GM23338 (cell line): ENCODE data around the gene DIP2B. TPM values are rescaled to one million over a fixed set of nuclear protein-coding genes. Genes with fewer than 3 reads are reported as not detected.

ENCODE experiments used
- ATAC-seq: fragments of 200-7000 bp; cut with Tn5 transposase; 3 replicates; pipeline ENCODE4 v1.9.1; 2020
- DNase-seq: peaks from one replicate; pipeline ENCODE4 v3.0.0-alpha.2; 2015; ENCODE audit warnings: low spot score
- H2AFZ ChIP-seq: fragments of 200-600 bp; sonication (generic); 2 replicates; pipeline ENCODE4 v1.8.0; 2016; ENCODE audit warnings: antibody characterized with exemption, mild to moderate bottlenecking, moderate library complexity
- H3F3A ChIP-seq: fragments of 200-600 bp; sonication (generic); replicated peaks from 2 replicates; pipeline ENCODE4 v1.8.0; 2017; ENCODE audit warnings: antibody characterized with exemption, mixed run types, low read depth
- H3K27ac ChIP-seq: fragments of 200-600 bp; sonication (generic); 2 replicates; pipeline ENCODE4 v1.6.1; 2016; ENCODE audit warnings: low read depth
- H3K27me3 ChIP-seq: fragments of 200-600 bp; sonication (generic); 2 replicates; pipeline ENCODE4 v1.8.0; 2016; ENCODE audit warnings: mild to moderate bottlenecking, mixed run types, moderate library complexity; ENCODE audit not compliant: insufficient read depth
- H3K36me3 ChIP-seq: fragments of 200-600 bp; sonication (generic); 2 replicates; pipeline ENCODE4 v1.8.0; 2016; ENCODE audit warnings: mild to moderate bottlenecking; ENCODE audit not compliant: insufficient read depth
- H3K4me1 ChIP-seq: fragments of 200-600 bp; sonication (generic); 2 replicates; pipeline ENCODE4 v1.8.0; 2016; ENCODE audit warnings: mild to moderate bottlenecking, moderate library complexity; ENCODE audit not compliant: insufficient read depth
- H3K4me2 ChIP-seq: fragments of 200-600 bp; sonication (generic); 2 replicates; pipeline ENCODE4 v1.7.1; 2017; ENCODE audit warnings: mixed run types
- H3K4me3 ChIP-seq: fragments of 200-600 bp; sonication (generic); 2 replicates; pipeline ENCODE4 v1.6.1; 2016; ENCODE audit warnings: mixed run types
- H3K79me2 ChIP-seq: fragments of 200-600 bp; sonication (generic); replicated peaks from 2 replicates; pipeline ENCODE4 v1.8.0; 2017; ENCODE audit warnings: mild to moderate bottlenecking; ENCODE audit not compliant: insufficient read depth
- H3K9me2 ChIP-seq: fragments of 200-600 bp; sonication (generic); 2 replicates; pipeline ENCODE4 v1.8.0; 2017; ENCODE audit not compliant: insufficient read depth
- H4K20me1 ChIP-seq: fragments of 200-600 bp; sonication (generic); replicated peaks from 2 replicates; pipeline ENCODE4 v1.8.0; 2017; ENCODE audit warnings: mild to moderate bottlenecking; ENCODE audit not compliant: insufficient read depth
- H3K27ac Mint-ChIP-seq: 2 replicates; pipeline ENCODE4 v1.8.0; 2020; ENCODE audit warnings: inconsistent platforms, mild to moderate bottlenecking, moderate library complexity, mixed read lengths
- H3K27me3 Mint-ChIP-seq: 3 replicates; pipeline ENCODE4 v1.8.0; 2022; ENCODE audit warnings: low read depth, mild to moderate bottlenecking, moderate library complexity, mixed read lengths, inconsistent platforms; ENCODE audit not compliant: insufficient read depth, poor library complexity
- H3K36me3 Mint-ChIP-seq: 3 replicates; pipeline ENCODE4 v1.8.0; 2021; ENCODE audit warnings: low read depth, mild to moderate bottlenecking, inconsistent platforms, moderate library complexity, mixed read lengths
- H3K4me1 Mint-ChIP-seq: 3 replicates; pipeline ENCODE4 v1.8.0; 2020; ENCODE audit warnings: mild to moderate bottlenecking, inconsistent platforms, mixed read lengths
- H3K4me3 Mint-ChIP-seq: 3 replicates; pipeline ENCODE4 v1.8.0; 2021; ENCODE audit warnings: moderate library complexity, mild to moderate bottlenecking, inconsistent platforms, mixed read lengths
- H3K9me3 Mint-ChIP-seq: 3 replicates; pipeline ENCODE4 v1.8.0; 2020; ENCODE audit warnings: moderate library complexity, mild to moderate bottlenecking, inconsistent platforms, mixed read lengths
- CREB1 ChIP-seq: fragments of 250-450 bp; sonication (Bioruptor Pico); IDR thresholded peaks from 2 replicates; pipeline ENCODE4 v1.5.0; 2020; ENCODE audit warnings: low read depth, mild to moderate bottlenecking, moderate library complexity
- CTCF ChIP-seq, 2 experiments: fragments of 200-600 bp in 1 of 2; sonication (generic) in 1 of 2; conservative IDR thresholded peaks; 2 replicates each; pipeline versions ENCODE4 v1.5.1 to v1.6.1; 2016 to 2017; ENCODE audit warnings: antibody characterized with exemption in 2 of 2, low read depth in 2 of 2, mild to moderate bottlenecking in 2 of 2, moderate library complexity in 1 of 2
- ETS1 ChIP-seq: IDR thresholded peaks from 2 replicates; pipeline ENCODE4 v1.6.1; 2016; ENCODE audit warnings: antibody characterized with exemption
- EZH2 ChIP-seq: fragments of 200-600 bp; sonication (generic); IDR thresholded peaks from one replicate; pipeline ENCODE4 v1.8.0; 2017; ENCODE audit warnings: antibody characterized with exemption, mild to moderate bottlenecking, low read depth; ENCODE audit not compliant: unreplicated experiment
- EZH2phosphoT487 ChIP-seq: fragments of 200-600 bp; sonication (generic); IDR thresholded peaks from one replicate; pipeline ENCODE4 v1.8.1; 2018; ENCODE audit warnings: antibody characterized with exemption; ENCODE audit not compliant: unreplicated experiment
- JUNB ChIP-seq: IDR thresholded peaks from one replicate; pipeline ENCODE4 v1.6.1; 2016; ENCODE audit warnings: antibody characterized with exemption; ENCODE audit not compliant: unreplicated experiment
- NANOG ChIP-seq: IDR thresholded peaks from 2 replicates; pipeline ENCODE4 v1.6.1; 2016; ENCODE audit warnings: antibody characterized with exemption, borderline replicate concordance
- REST ChIP-seq: IDR thresholded peaks from one replicate; pipeline ENCODE4 v1.6.1; 2018; ENCODE audit warnings: antibody characterized with exemption; ENCODE audit not compliant: unreplicated experiment
- STAT1 ChIP-seq: IDR thresholded peaks from one replicate; pipeline ENCODE4 v1.6.1; 2016; ENCODE audit warnings: antibody characterized with exemption; ENCODE audit not compliant: unreplicated experiment
- ZNF114 ChIP-seq: fragments of 250-450 bp; sonication (Bioruptor Pico); IDR thresholded peaks from 2 replicates; pipeline ENCODE4 v1.5.0; 2020; ENCODE audit warnings: mild to moderate bottlenecking, moderate library complexity
- ZNF331 ChIP-seq: fragments of 250-450 bp; sonication (Bioruptor Pico); IDR thresholded peaks from 2 replicates; pipeline ENCODE4 v1.5.0; 2020; ENCODE audit warnings: low read depth, mild to moderate bottlenecking, moderate library complexity
- ZNF462 ChIP-seq: fragments of 250-450 bp; sonication (Bioruptor Pico); IDR thresholded peaks from 2 replicates; pipeline ENCODE4 v1.5.0; 2020; ENCODE audit warnings: mild to moderate bottlenecking, moderate library complexity
- polyA plus RNA-seq: library from polyadenylated mRNA; unstranded; fragments of >200 nt; fragmentation: Nextera tagmentation; extraction: Ambion mirVana; gene quantifications from 2 replicates; pipeline ENCODE4 v1.2.1, GENCODE V29; 2016
- total RNA-seq: library from RNA; depleted of rRNA; stranded (reverse); fragments of >200 nt; shearing (Covaris generic); gene quantifications from 2 replicates; pipeline ENCODE4 v1.2.3, GENCODE V29; 2014

DIP2B gene
- total and polyA plus RNA-seq, 2 experiments from 2014 or later = 8.0 to 36.4 TPM

- ATAC-seq = no peak
- peaks cover 36% of the 10 kb centered on the region for H3K4me1 ChIP-seq
- DNase-seq = no peak
- H3K4me3 Mint-ChIP-seq = no peak overlapping the region
- H3F3A ChIP-seq = no peaks in the 10 kb centered on the region
- H3K36me3 ChIP-seq = no peaks in the 10 kb centered on the region
- H3K36me3 Mint-ChIP-seq = no peaks in the 10 kb centered on the region; the same call in 1 of the 3 replicates
- no peaks in the 10 kb centered on the region for H3K9me2 ChIP-seq
- peak overlapping the region; percentile 9; the same call in 1 of the 2 replicates for H3K27ac ChIP-seq
- no peaks in the 10 kb centered on the region for H4K20me1 ChIP-seq
- H2AFZ ChIP-seq = no peak overlapping the region
- no peaks in the 10 kb centered on the region for H3K27me3 ChIP-seq
- TF ChIP-seq ZNF331 (CRISPR knock-in tag) (no peak), REST (no peak), CREB1 (CRISPR knock-in tag) (no peak), ZNF462 (no peak), ZNF114 (CRISPR knock-in tag) (no peak), STAT1 (no peak), EZH2phosphoT487 (no peak), EZH2 (no peak), JUNB (no peak), CTCF (conservative IDR thresholded peaks at IDR 0.05; ENCODE audit: low read depth in 2 of 2) (no peak), NANOG (no peak), ETS1 (no peak)
- H3K79me2 ChIP-seq = peaks cover 57% of the 10 kb centered on the region
- peaks cover 2% of the 10 kb centered on the region for H3K27me3 Mint-ChIP-seq
- no peak overlapping the region for H3K4me2 ChIP-seq
- peaks cover 3% of the 10 kb centered on the region; the same call in 1 of the 3 replicates for H3K9me3 Mint-ChIP-seq
- H3K27ac Mint-ChIP-seq = 0 out of 2 replicates have a peak overlapping the region, but pooled peaks have one; percentile 0
- peaks cover 37% of the 10 kb centered on the region for H3K4me1 Mint-ChIP-seq
- no peak overlapping the region for H3K4me3 ChIP-seq
Observed at GRCh38 chr12:50595667-50596066, 90.9 kb downstream of the DIP2B start.
